Measurements from ENCODE around the gene FXYD4. TPM values are rescaled to one million over a fixed set of nuclear protein-coding genes. Genes with fewer than 3 reads are reported as not detected.

Gene FXYD4
- total and polyA plus RNA-seq, 2 experiments from 2014 or later = 0.19 to 0.80 TPM

DNA sequence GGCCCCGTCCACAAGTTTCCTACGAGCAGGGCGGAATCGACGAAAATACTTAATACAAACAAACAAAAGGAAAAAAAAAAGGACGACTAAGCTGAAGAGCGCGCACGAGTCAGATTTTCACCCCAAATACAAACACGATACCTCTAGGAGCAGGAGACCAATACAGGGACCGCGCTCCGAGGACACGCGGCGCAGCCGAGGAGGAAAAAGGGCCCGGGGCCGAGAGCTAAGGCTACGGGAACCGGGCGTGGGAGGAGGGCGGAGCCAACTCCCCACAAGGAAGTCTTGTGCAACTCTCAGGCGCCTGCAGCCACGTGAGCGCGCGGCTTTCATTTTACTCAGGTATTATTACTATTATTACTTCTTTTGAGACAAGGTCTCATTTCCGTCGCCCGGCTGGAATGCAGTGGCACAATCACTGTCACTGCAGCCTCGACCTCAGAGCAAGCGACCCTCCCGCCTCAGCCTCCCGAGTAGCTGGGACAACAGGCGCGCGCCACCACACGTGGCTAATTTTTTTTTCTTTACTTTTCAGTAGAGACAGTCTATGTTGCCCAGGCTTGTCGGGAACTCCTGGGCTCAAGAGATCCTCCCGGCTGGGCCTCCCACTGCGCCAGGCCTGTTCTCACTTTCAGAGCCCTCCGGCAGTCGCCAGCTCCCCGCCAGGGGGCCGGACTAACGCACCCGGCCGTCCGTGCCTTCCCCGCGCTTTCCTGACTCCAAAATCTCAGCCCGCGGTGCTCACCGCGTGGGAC lies 36.3 kb downstream of the FXYD4 start:
- Histone ChIP-seq H3K4me1 (ENCODE audit: insufficient read depth) (peaks cover 19% of the 10 kb centered on the region), H4K20me1 (ENCODE audit: insufficient read depth, poor library complexity, severe bottlenecking) (peaks cover 47% of the 10 kb centered on the region), H3K36me3 (replicated peaks; ENCODE audit: insufficient read depth, low read depth) (no peaks in the 10 kb centered on the region), H3K4me2 (peak overlapping the region; percentile 93), H3K9me2 (replicated peaks; ENCODE audit: insufficient read depth) (no peaks in the 10 kb centered on the region), H2AFZ (peak overlapping the region; percentile 21), H3K9me3 (ENCODE audit: low read depth) (no peaks in the 10 kb centered on the region), H3K79me2 (peaks cover 51% of the 10 kb centered on the region), H3K27ac (peak overlapping the region; percentile 97), H3K27me3 (no peaks in the 10 kb centered on the region), H3K4me3 (peak overlapping the region; percentile 68)
- under 1% methylated on average over 54 of the region's 56 CpGs for WGBS (ENCODE audit: low lambda C conversion rate, missing lambda C conversion rate)
- TF ChIP-seq EZH2phosphoT487 (IDR thresholded peaks at IDR 0.05; ENCODE audit: low read depth, severe bottlenecking, unreplicated experiment) = no peak
- no peak for TF ChIP-seq EZH2 (IDR thresholded peaks at IDR 0.05; ENCODE audit: borderline replicate concordance)
- TF ChIP-seq, protein P1, sequence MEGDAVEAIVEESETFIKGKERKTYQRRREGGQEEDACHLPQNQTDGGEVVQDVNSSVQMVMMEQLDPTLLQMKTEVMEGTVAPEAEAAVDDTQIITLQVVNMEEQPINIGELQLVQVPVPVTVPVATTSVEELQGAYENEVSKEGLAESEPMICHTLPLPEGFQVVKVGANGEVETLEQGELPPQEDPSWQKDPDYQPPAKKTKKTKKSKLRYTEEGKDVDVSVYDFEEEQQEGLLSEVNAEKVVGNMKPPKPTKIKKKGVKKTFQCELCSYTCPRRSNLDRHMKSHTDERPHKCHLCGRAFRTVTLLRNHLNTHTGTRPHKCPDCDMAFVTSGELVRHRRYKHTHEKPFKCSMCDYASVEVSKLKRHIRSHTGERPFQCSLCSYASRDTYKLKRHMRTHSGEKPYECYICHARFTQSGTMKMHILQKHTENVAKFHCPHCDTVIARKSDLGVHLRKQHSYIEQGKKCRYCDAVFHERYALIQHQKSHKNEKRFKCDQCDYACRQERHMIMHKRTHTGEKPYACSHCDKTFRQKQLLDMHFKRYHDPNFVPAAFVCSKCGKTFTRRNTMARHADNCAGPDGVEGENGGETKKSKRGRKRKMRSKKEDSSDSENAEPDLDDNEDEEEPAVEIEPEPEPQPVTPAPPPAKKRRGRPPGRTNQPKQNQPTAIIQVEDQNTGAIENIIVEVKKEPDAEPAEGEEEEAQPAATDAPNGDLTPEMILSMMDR (IDR thresholded peaks at IDR 0.05; ENCODE audit: poor library complexity) = peak; percentile 28
- DNase-seq (ENCODE audit: low spot score) = peak; percentile 97

DNA sequence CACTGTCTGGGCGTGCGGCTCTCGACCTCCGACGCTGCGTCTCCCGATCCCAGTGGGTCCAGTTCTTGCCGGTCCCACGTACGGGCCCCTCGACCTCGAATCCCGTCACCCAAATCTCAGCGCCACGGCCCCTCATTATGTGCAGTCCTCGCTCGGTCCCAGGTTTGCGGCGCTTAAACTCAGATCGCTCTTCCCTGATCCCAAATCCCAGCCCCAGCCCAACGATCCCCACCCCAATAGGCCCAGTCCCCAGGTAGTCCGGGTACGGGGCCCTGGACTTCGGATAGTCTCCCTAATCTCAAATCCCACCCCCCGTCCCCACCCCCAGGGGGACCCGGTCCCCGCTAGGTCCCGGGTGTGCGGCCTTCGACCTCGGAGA lies 36.9 kb downstream of the FXYD4 start:
- Histone ChIP-seq H3K27me3 (no peaks in the 10 kb centered on the region), H3K4me2 (peak overlapping the region; percentile 93), H3K4me1 (ENCODE audit: insufficient read depth) (peaks cover 18% of the 10 kb centered on the region), H2AFZ (no peak overlapping the region), H3K79me2 (peaks cover 45% of the 10 kb centered on the region), H3K36me3 (replicated peaks; ENCODE audit: insufficient read depth, low read depth) (no peaks in the 10 kb centered on the region), H4K20me1 (ENCODE audit: insufficient read depth, poor library complexity, severe bottlenecking) (peaks cover 41% of the 10 kb centered on the region), H3K9me2 (replicated peaks; ENCODE audit: insufficient read depth) (no peaks in the 10 kb centered on the region), H3K27ac (peak overlapping the region; percentile 97), H3K9me3 (ENCODE audit: low read depth) (no peaks in the 10 kb centered on the region), H3K4me3 (peak overlapping the region; percentile 68)
- no peak for DNase-seq (ENCODE audit: low spot score)
- 2% methylated on average over 9 of the region's 31 CpGs for WGBS (ENCODE audit: low lambda C conversion rate, missing lambda C conversion rate)
- TF ChIP-seq EZH2 (IDR thresholded peaks at IDR 0.05; ENCODE audit: borderline replicate concordance) (no peak), EZH2phosphoT487 (IDR thresholded peaks at IDR 0.05; ENCODE audit: low read depth, severe bottlenecking, unreplicated experiment) (no peak)
- TF ChIP-seq, protein P1 (IDR thresholded peaks at IDR 0.05; ENCODE audit: poor library complexity) = no peak

DNA sequence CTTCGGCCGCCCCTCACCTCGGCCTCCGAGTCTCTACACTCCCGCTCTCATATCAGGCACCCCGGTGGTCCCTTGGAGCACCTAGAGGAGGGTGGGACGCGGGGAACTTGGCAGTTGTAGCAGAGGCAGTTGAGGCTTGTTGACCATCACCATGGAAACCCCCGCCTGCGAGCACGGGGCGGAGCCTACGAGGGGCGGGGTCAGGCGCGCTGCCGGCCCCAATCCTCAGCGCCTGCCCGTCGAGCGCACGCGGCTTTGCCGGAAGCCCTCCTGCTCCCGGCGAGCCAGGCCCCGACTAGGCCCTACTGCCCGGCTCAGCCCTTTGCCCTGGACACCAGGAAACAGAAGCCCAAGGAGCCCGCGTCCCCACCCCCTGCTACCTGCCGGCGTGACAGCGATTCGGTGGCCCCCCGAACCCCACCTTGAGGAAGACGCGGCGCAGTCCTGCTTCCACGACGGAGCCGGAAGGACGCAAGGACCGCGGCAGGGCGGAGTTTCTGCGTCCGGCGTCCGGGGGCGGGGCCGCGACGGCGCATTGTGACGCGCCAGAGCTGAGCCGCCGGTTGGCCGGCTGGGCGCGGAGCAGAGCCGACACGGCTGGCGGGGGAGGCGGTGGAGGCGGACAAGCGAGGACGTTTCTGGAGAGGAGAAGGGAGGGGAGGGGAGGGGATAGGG lies 37.4 kb downstream of the FXYD4 start, which contains the start of gene HNRNPF:
TSS of gene HNRNPF (minus strand) at position 477 of the 675 bp plus-strand sequence. CDS start 21,302 bp downstream, outside the sequence.
- no peaks in the 10 kb centered on the region for H3K9me2 ChIP-seq (replicated peaks; ENCODE audit: insufficient read depth)
- H2AFZ ChIP-seq = peak within 1 kb of the TSS; percentile 89
- H3K27ac ChIP-seq = peak within 1 kb of the TSS; percentile 97
- peak within 1 kb of the TSS; percentile 68 for H3K4me3 ChIP-seq
- 1% methylated on average over 48 of the region's 68 CpGs for WGBS (ENCODE audit: low lambda C conversion rate, missing lambda C conversion rate)
- TF ChIP-seq, protein P1 (IDR thresholded peaks at IDR 0.05; ENCODE audit: poor library complexity) = no peak
- TF ChIP-seq EZH2 (IDR thresholded peaks at IDR 0.05; ENCODE audit: borderline replicate concordance) = no peak
- no peak for TF ChIP-seq EZH2phosphoT487 (IDR thresholded peaks at IDR 0.05; ENCODE audit: low read depth, severe bottlenecking, unreplicated experiment)
- H3K27me3 ChIP-seq = no peaks in the 10 kb centered on the region
- peak within 1 kb of the TSS; percentile 93 for H3K4me2 ChIP-seq
- H3K36me3 ChIP-seq (replicated peaks; ENCODE audit: insufficient read depth, low read depth) = no peaks in the 10 kb centered on the region
- H4K20me1 ChIP-seq (ENCODE audit: insufficient read depth, poor library complexity, severe bottlenecking) = peaks cover 36% of the 10 kb centered on the region
- peak; percentile 98 for DNase-seq (ENCODE audit: low spot score)
- no peaks in the 10 kb centered on the region for H3K9me3 ChIP-seq (ENCODE audit: low read depth)
- H3K79me2 ChIP-seq = peaks cover 40% of the 10 kb centered on the region
- H3K4me1 ChIP-seq (ENCODE audit: insufficient read depth) = peaks cover 18% of the 10 kb centered on the region

Data from hepatocyte (in vitro differentiated cells).